ENCODE data around the gene SYT2.

DNA sequence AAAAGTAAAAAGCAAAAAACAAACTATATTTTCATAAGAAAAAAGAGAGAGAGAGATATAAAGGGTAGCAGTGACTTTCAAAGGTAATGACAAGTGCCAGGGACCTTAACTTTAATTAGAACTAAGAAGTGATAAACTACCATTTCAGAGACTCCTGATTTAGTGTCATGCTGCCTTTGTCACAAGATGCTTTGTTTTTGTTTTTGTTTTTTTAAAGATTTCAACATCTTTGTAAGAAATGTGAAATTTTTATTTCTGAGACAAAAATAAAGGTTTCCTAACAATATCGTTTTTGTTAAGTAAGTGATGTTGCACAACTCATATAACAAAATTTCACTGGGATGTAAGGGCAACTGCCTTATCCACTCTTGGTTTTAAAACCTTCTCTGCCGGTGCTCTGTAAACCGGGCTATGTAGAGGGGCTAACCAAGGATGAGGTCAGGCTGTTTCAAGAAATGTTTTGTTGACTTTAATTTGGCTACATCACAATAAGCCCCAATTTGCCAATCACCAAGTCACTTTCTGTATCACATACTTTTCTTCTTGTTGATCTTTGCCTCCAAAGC is 35.2 kb upstream of the SYT2 start:
- no peak for TF ChIP-seq POLR2A (IDR thresholded peaks at IDR 0.05; ENCODE audit: low read length)
- no peak for TF ChIP-seq GATA1 (IDR thresholded peaks at IDR 0.05; ENCODE audit: low read depth, low read length)

Data from erythroblast (primary cell).